AG20443 (cell line): ENCODE results near the gene TFAP2E.

ENCODE experiments used
- DNase-seq: peaks from one replicate; pipeline ENCODE4 v3.0.0; 2012; ENCODE audit warnings: low spot score, mixed read lengths

TFAP2E gene

DNA sequence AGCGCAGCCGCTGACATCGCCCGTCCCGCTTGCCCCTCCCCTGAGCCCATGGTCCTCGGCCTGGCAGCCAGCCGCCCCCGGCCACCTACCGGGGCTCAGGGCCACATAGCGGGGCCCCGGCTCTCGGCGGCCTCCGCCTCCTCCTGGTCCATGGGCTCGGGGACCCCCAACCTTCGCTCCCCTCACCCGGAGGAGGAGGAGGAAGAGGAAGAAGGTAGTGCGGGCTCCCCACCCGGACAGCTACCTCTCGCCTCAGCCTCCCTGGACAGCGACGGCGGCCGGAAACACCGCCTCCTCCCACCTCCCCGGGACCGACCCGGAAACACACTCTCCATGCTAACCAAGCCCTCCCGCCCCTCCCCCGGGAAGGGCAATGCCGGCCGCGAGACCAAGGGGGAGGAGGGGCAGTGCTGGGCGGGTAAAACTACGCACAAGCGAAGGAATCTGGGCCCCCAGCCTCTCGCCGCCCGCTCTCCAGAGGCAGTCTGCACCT is 15.9 kb upstream of the TFAP2E start, which contains the start of gene KIAA0319L:
Gene KIAA0319L (minus strand): TSS at position 286 of the 493 bp plus-strand sequence. CDS start 2,912 bp downstream, outside the sequence.
- peak; percentile 93 for DNase-seq

DNA sequence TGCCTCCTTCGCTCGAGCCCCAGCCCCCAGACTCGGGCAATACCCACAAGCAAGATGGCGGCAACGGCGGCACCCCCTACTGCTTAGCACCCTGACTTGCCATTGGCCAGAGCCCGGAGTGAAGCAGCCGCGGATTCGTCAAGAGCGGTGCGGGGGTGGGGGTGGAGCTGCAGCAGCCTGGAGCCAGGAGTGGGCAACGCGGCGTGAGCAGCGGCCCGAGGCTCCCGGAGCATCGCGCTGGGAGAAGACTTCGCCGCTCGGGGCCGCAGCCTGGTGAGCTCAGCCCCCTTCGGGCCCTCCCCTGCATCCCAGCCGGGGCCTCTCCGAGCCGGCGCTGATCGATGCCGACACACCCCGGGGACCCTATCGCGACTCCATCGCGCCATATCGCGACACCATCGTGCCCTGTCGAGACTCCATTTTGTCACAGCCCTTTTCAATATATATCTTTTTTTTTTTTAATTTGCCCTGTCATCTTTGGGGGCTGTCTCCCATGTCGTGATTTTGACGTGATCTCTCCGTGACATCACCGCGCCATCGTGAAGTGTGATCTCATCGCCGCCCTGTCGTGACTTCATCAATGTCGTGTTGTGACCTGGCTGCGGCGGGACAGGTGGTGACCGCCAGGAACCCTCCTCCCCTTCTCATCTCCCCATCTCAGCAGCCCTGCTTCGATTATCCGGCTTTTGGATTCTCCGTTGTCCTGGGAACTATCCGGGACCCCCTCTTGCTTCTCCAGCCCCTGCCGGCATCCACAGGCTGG is 15.3 kb upstream of the TFAP2E start, which contains the start of gene NCDN:
Gene NCDN (plus strand): TSS at position 189 of the 763 bp plus-strand sequence. CDS start 392 bp downstream, at position 581.
- DNase-seq = peak; percentile 97

DNA sequence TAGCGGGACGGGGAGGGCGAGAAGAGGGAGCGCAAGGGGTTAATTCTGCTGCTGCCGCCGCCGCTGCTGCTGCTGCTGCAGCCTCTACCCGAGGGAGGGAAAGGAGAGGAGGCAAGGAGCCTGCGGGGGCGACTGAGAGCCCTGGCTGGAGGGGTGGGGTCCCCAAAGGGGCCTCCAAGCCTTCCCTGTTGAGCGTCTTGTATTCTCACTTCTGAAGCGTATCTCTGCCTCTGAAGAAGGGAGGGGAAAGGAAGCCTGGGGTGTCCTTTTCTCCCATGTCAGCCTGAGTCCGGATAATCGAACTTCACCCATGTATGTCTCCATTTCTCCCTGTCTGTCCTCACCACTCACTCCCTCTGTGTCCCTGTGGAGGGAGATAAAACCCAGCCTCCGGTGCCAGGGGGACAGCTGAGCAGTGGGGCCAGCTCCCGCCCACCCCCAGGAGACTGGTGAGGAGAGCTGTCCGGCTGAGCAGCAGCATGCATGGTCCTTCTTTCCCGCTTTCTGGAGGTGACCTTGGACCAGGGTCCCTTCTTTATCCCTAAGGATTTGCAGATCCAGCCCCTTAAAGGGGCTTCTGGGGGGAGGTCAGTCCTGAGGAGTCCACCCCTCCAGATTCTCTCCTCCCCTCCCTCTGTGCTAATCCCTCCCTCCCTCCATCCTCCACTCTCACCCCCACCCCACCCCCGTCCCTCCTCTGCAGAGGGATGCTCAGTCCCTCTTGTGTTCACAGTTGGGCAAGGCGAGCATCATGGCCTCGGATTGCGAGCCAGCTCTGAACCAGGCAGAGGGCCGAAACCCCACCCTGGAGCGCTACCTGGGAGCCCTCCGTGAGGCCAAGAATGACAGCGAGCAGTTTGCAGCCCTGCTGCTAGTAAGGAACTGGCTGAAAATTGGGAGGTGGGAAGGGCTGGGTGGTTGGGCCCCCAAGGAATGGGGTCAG is 14.5 kb upstream of the TFAP2E start:
- no peak for DNase-seq

DNA sequence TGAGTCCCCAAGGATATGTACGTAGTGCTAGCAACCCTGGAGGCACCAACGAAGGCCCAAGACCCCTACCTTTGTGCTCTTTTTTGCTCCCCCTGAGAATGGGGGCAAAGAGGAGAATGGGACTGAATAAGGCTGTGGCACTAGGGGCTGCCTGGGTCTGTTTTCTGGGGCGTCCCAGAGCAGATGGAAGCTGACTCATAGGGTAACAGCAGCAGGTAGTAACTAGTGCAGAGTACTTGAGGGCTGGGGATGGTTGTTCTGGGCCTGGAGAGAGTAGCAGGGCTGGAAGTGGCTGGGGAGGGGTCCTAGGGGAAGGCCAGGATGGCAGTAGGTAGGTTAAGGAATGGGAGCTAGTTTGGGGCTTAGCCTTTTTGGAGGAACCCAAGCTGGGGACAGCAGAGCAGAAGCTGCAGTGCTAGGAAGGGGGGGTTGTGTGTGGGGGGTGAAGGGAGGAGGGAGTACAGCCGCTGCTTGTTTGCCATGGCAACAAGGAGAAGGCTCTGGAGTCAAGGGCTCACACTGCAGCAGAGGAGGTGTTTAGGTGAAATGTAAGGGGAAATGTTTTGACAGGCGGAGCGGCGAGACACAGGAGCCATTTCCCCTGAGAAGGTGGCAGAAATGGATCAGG is 13.7 kb upstream of the TFAP2E start:
- DNase-seq = no peak

DNA sequence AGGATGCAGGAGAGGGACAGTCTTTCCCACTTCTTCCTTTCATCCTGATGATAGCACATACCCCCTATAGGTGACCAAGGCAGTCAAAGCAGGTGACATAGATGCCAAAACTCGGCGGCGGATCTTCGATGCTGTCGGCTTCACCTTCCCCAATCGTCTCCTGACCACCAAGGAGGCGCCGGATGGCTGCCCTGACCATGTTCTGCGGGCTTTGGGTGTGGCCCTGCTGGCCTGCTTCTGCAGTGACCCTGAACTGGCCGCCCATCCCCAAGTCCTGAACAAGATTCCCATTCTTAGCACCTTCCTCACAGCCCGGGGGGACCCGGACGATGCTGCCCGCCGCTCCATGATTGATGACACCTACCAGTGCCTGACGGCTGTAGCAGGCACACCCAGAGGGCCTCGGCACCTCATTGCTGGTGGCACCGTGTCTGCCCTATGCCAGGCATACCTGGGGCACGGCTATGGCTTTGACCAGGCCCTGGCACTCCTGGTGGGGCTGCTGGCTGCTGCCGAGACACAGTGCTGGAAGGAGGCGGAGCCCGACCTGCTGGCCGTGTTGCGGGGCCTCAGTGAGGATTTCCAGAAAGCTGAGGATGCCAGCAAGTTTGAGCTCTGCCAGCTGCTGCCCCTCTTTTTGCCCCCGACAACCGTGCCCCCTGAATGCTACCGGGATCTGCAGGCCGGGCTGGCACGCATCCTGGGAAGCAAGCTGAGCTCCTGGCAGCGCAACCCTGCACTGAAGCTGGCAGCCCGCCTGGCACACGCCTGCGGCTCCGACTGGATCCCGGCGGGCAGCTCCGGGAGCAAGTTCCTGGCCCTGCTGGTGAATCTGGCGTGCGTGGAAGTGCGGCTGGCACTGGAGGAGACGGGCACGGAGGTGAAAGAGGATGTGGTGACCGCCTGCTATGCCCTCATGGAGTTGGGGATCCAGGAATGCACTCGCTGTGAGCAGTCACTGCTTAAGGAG is 12.6 kb upstream of the TFAP2E start:
- no peak for DNase-seq

DNA sequence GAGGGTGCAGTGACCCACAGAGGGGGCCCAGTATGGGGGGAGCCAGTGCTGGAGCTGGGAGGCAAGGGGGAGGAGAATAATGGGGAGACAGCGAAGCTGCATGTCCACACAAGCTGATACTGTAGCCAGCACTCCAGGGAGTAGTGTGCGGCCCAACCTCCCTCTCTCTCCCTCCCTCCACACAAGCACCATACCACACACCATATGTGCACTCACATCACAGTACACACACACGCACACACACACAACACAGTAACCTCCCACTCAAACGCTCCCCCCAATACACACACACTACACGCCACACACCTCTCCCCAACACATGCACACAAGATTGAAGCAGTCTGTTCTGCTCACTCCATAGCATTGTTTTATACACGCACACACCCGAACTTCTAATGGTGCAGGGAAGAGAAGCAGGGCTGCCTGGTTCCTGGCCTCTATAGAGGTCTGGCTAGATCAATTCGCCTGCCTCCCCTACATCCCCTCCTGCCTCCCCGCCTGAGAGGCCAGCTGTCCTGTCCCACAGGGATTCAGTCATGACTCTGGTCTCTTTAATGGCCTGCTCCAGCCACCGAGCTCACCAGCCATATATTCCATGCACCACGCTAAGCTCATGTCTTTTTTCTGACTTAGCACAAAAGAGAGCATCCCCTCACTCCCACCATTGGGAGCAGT is 11.7 kb upstream of the TFAP2E start:
- no peak for DNase-seq

DNA sequence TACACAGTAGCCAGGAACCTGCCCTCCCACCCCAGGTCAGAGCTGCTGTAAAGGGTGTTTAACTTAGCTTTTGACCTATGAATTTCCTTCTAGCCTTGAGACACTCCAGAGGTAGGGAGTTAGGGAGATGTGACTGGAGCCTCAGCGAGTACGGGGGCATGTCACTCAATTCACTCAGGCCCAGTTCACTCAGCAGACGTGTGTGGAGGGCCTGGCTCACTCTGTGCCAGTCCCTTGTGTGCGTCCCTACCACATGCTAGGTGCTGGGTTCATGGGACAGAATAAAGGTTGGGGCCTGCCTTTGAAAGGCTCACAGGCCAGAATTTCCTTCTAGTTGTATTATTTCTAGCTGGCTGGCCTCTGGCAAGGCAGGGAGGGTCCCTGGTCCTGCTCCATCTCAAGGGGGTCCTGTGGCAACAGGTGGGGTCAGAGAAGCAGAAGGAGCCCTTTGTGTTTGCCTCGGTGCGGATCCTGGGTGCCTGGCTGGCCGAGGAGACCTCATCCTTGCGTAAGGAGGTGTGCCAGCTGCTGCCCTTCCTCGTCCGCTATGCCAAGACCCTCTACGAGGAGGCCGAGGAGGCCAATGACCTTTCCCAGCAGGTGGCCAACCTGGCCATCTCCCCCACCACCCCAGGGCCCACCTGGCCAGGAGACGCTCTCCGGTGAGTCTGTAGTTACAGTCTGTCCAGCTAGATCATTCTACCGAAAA is 11.0 kb upstream of the TFAP2E start:
- DNase-seq = no peak

DNA sequence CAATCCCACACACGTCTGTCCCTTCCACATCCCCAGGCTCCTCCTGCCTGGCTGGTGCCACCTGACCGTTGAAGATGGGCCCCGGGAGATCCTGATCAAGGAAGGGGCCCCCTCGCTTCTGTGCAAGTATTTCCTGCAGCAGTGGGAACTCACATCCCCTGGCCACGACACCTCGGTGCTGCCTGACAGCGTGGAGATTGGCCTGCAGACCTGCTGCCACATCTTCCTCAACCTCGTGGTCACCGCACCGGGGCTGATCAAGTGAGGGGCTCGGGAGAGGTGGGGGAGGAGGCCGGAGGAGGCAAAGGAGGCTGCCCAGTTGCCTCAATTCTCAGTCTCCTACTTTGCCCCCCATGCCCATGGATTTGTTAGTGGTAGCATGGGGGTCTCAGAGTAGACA is 9.9 kb upstream of the TFAP2E start:
- DNase-seq = no peak

DNA sequence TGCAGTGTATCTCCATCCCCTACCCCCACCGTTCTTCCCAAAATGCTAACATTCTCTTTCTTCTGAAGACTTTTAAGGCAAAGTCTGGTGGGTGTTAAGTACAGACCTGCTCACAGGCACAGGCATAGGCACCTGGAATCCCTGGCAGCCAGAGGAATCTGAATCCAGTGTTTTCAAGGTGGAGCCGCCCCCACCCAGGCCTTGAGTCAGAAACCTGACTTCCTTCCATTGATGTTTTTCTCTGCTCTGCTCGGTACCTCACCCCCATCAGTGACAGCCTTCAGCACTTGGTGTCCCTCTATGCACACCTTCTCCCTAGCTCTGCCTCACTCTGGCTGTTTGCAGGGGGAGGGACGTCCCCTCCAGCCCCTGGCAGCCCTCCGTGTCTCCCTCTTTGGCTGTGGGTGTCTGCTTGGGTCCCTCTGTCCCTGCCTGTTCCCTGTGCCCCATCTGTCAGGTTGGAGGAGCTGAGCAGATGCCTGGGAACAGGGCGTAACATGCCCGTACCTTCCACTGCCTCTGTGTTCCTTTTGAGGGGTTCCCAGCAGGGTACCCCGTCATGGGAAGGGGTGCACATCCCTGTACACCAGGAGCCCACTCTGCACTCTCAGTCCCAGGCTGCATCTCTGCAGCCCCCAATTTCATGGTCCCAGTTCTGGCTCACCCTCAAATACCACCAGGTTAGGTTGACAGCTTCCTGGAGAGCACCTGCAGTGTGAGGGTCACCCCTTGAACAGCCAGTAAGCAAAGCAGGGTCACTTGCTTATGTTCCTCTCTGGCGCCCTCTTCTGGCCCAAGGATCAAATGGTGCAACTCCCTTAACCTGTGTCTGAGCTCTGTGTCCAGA is 8.9 kb upstream of the TFAP2E start:
- DNase-seq = peak; percentile 84

DNA sequence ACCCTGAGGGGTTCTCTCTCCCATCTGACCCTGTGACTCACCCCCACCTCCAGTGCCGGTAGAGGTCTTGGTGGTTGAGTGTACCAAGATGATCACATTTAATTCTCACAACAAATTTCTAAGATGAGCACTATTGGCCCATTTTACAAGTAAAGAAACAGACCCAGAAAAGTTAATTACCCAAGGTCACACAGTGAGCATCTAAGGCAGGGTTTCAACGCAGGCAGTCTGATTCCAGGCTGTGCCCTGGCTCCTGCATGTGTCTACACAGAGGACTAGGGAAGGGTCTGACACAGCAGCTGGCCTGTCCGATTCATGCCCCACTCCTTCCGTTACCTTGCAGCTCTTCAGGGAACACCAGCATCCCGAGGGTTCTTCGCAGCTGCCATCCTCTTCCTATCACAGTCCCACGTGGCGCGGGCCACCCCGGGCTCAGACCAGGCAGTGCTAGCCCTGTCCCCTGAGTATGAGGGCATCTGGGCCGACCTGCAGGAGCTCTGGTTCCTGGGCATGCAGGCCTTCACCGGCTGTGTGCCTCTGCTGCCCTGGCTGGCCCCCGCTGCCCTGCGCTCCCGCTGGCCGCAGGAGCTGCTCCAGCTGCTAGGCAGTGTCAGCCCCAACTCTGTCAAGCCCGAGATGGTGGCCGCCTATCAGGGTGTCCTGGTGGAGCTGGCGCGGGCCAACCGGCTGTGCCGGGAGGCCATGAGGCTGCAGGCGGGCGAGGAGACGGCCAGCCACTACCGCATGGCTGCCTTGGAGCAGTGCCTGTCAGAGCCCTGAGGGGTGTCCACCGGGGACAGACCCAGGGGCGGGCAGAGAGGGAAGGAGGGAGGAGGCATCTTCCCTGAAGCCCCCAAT is 8.0 kb upstream of the TFAP2E start:
- DNase-seq = peak; percentile 6

DNA sequence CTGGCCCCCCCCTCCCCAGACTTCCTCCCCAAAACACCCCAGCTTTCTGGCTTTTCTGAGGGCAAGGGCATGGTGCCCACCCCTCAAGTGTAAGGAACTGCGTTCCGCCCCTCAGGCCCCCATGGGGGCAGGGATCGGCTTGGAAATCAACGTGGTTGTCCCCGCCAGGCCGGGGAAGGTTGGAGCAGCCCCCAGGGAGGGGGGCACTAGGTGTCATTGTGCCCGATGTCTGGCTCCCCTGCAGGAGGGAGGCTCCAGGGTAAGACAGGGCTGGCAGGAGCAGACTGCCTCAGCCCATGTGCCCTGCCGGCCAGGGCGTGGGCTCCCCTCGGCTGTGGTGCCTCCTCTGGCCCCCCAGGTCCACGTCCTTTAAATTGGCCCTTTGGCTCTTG is 7.4 kb upstream of the TFAP2E start:
- DNase-seq = no peak

DNA sequence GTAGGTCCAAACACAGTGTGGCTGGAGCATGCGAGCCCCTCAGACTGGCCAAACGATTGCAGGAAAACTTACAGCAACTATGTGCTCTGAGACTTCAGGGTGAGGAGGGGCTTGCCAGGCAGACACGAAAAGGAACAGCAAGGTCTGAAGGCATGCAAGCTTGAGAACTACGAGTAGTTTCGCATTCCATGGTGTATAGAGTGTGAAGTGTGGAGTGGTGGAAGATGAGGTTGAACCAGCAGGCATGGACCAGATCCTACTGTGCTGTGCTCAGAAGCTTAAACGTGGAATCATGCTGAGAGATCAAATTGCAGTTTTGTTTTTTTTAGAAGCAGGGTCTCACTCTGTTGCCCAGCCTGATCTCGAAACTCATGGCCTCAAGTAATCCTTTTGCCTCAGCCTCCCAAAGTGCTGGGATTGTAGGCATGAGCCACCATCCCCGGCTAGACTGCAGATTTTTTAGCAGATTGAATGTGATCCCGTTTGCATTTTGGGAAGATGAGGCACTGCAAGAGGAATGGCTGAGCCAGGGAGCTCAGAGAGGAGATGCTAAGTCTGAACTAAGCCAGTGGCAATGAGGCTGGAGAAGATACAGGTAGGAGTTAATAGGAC is 5.1 kb upstream of the TFAP2E start:
- DNase-seq = no peak

DNA sequence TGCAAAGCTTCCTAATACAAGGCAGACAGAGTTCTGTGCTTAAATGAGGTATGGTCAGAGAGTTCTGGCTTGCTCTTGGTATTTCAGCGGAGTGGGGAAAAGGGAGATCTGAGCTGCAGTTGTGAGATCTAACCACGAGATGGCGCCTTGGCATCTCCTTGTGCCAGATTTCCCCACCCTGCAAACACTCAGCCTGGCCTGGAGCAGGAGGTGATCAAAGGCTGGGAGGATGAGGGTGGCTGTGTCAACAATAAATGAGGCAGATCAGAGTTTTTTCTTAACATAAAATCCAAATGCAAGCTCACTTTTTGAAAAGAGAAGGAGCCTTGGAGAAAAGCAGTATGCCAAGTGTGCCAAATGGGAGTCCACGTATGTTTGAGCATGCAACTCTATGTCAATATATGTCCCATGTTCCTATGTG is 4.1 kb upstream of the TFAP2E start:
- peak; percentile 87 for DNase-seq

DNA sequence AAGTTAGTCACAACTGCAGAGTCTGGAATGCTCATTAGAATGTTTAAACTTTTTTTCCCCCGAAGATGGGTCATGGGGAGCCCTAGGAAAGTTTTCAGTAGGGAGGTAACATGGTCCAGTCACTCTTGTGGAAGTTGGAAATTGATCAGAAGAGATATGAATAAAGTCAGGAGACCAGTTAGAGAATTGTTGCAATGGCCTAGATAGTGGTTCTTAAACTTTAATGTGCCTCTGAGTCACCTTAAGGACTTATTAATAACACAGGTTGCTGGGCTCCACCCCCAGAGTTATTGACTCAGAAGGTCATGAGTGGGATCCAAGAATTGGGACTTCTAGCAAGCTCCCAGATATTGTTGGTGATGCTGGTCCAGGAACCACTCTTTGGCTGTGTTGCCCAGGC is 3.2 kb upstream of the TFAP2E start:
- no peak for DNase-seq

DNA sequence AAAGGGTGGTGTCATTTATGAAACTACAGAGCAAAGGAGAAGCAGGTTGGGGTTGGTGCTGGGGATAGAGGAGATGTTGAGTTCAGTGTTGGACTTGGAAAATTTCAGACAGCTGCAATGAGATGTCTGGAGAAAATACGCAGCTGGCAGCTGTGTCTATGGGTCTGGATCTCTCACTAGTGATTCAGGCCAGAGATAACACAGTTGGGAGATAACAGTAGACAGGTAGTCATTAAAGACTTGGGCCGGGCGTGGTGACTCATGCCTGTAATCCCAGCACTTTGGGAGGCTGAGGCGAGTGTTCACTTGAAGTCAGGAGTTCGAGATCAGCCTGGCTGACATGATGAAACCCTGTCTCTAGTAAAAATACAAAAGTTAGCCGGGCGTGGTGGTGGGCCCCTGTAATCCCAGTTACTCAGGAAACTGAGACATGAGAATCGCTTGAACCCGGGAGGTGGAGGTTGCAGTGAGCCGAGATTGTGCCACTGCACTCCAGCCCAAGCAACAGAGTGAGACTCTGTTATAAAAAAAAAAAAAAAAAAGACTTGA is 2.5 kb upstream of the TFAP2E start:
- no peak for DNase-seq

DNA sequence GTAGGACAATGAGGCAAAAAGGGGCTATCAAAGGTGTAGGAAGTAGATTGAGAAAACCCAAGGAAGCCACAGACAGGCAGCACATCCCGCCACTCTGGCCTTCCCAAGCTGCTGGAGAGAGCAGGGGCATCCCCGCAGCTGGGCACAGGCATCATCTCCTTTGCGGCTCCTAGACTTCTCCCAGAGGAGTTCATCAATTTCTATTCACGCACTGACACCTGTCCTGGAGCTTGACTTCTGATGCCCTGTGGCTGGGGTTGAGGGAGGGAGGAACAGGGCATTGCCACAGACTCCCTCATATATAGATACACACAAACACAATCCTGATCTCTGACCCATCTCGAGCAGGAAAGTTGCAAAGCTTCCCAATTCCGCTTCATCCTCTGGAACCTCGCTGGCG is 1.9 kb upstream of the TFAP2E start:
- DNase-seq = no peak

DNA sequence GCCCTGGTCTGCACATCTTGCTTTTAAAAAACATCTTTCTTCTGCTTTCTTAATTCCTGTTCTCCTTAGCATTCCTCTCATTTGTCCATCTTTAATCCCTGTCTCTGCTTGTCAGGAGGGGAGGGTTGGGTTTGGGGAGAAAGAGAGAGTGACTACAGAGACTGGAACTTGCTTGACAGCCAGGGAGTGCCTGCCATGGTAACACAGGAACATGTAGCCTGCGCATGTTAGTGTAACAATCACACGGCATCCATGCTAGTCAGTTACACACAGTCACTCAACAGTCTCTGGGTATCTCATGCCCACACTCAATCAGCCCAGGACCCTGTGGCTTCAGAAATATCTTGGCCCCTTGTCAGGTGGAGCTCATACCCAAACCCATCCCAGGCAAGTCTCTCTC is 818 bp upstream of the TFAP2E start:
- DNase-seq = no peak
